Ovary (tissue), 9 donors: Measurements from ENCODE around the gene SGMS1. TPM values are rescaled to one million over a fixed set of nuclear protein-coding genes. Genes with fewer than 3 reads are reported as not detected.

ENCODE experiments used
- DNase-seq, 5 donors: peaks; one replicate each; pipeline ENCODE4 v3.0.0-alpha.2; 2019 to 2020
- H3K27ac ChIP-seq, 2 donors: fragments of 200-600 bp; one replicate each; pipeline versions ENCODE4 v1.5.1 to v1.8.0; 2019 to 2022
- H3K27me3 ChIP-seq: fragments of 200-600 bp; one replicate; pipeline ENCODE4 v1.8.0; 2022
- H3K36me3 ChIP-seq: fragments of 200-600 bp; sonication (generic); one replicate; pipeline ENCODE4 v1.5.1; 2019
- H3K4me1 ChIP-seq: one replicate; pipeline ENCODE4 v1.8.1; 2013; ENCODE audit warnings: mild to moderate bottlenecking, moderate library complexity; ENCODE audit not compliant: insufficient read depth
- H3K4me3 ChIP-seq: fragments of 200-600 bp; sonication (generic); one replicate; pipeline ENCODE4 v1.5.1; 2017
- H3K9me3 ChIP-seq, 2 donors: fragments of 200-600 bp in 1 of 2; sonication (generic) in 1 of 2; one replicate each; pipeline versions ENCODE4 v1.5.1 to v1.8.1; 2013 to 2019; ENCODE audit warnings: mild to moderate bottlenecking in 1 of 2, moderate library complexity in 1 of 2
- EP300 ChIP-seq: sonication (generic); formaldehyde crosslinking; IDR thresholded peaks from one replicate; pipeline ENCODE4 v1.6.1; 2017; ENCODE audit warnings: antibody characterized with exemption
- POLR2A ChIP-seq: fragments of 450-650 bp; IDR thresholded peaks from one replicate; pipeline ENCODE4 v1.6.1; 2017; ENCODE audit warnings: antibody characterized with exemption, mild to moderate bottlenecking, moderate library complexity
- WGBS, 3 donors: extraction: QIAGEN DNeasy Blood & Tissue Kit in 1 of 3; methylation state at CpG; one replicate each; pipeline versions ENCODE4 v1.1.5 to v1.1.7; 2013 to 2017; 5-methylcytosine and 5-hydroxymethylcytosine counted together
- intact Hi-C, 4 donors: fragments of 100-400 bp; cut with DNase I; formaldehyde crosslinking; loops; one replicate each; pipeline versions ENCODE4 v1.11.0 to v1.15.1; 2022 to 2023
- polyA plus RNA-seq, 2 donors: library from polyadenylated mRNA; stranded (reverse); fragments of 200-250 nt in 1 of 2; fragments of 350-450 nt in 1 of 2; fragmentation: Illumina TruSeq in 1 of 2; extraction: RNeasy Lipid Tissue Mini Kit (QIAGEN cat#74804) in 1 of 2; gene quantifications; one replicate each; pipeline ENCODE4 v1.2.3, GENCODE V29; 2013 to 2014
- total RNA-seq, 7 donors: library from RNA; depleted of rRNA in 2 of 7; stranded (reverse); fragments of >200 nt in 2 of 7; fragmentation: NEBNext Ultra II Directional in 3 of 7; extraction: Animal tissue kit (Norgen Biotek cat#: 25700) in 3 of 7; gene quantifications; one replicate each; pipeline versions ENCODE4 v1.1.0 to v1.2.4, GENCODE V29; 2016 to 2023
- TF ChIP-seq, protein P1 (sequence below), 3 donors: fragments of 450-650 bp in 2 of 3; fragments of 200-600 bp in 1 of 3; IDR thresholded peaks; one replicate each; pipeline versions ENCODE4 v1.5.1 to v1.8.0; 2016 to 2022; ENCODE audit warnings: antibody characterized with exemption in 3 of 3, mild to moderate bottlenecking in 1 of 3
- donor health status: DM: no; HTN: no; CAD: no; lungs with moderate emphysema.
- donor health status: DM: no; HTN: no; CAD: no.
- donor health status: Bipolar disorder and iron deficiency.
- donor health status: DM: yes; HTN: yes; CAD: no.
- donor health status: DM: no; HTN: no; CAD: no.
- donor health status: DM: yes; HTN: yes; CAD: no.

SGMS1 gene
- total and polyA plus RNA-seq, 9 donors: 15.6 to 90.0 (median 39.0) TPM

GRCh38 chr10:50398823-50399222 lies 224.9 kb downstream of the SGMS1 start:
- intact Hi-C loops: no loop called here
- Histone ChIP-seq H3K4me3 (no peak overlapping the region), H3K36me3 (no peaks in the 10 kb centered on the region), H3K27me3 (no peaks in the 10 kb centered on the region), H3K4me1 (no peaks in the 10 kb centered on the region), H3K27ac (no peak overlapping the region), H3K9me3 (no peaks in the 10 kb centered on the region)
- TF ChIP-seq POLR2A (no peak), EP300 (no peak)
- TF ChIP-seq, protein P1, sequence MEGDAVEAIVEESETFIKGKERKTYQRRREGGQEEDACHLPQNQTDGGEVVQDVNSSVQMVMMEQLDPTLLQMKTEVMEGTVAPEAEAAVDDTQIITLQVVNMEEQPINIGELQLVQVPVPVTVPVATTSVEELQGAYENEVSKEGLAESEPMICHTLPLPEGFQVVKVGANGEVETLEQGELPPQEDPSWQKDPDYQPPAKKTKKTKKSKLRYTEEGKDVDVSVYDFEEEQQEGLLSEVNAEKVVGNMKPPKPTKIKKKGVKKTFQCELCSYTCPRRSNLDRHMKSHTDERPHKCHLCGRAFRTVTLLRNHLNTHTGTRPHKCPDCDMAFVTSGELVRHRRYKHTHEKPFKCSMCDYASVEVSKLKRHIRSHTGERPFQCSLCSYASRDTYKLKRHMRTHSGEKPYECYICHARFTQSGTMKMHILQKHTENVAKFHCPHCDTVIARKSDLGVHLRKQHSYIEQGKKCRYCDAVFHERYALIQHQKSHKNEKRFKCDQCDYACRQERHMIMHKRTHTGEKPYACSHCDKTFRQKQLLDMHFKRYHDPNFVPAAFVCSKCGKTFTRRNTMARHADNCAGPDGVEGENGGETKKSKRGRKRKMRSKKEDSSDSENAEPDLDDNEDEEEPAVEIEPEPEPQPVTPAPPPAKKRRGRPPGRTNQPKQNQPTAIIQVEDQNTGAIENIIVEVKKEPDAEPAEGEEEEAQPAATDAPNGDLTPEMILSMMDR (IDR thresholded peaks at IDR 0.05): no peak
- no peak for DNase-seq
- WGBS, 3 donors: 65 to 72% (median 67%) methylated on average over 4 of the region's 4 CpGs

GRCh38 chr10:50398381-50398780 lies 225.4 kb downstream of the SGMS1 start:
- Histone ChIP-seq H3K4me1 (no peaks in the 10 kb centered on the region), H3K4me3 (no peak overlapping the region), H3K27me3 (no peaks in the 10 kb centered on the region), H3K36me3 (no peaks in the 10 kb centered on the region), H3K27ac (no peak overlapping the region), H3K9me3 (no peaks in the 10 kb centered on the region)
- DNase-seq: no peak
- intact Hi-C loops: no loop called here
- TF ChIP-seq, protein P1 (IDR thresholded peaks at IDR 0.05): no peak
- no peak for TF ChIP-seq POLR2A
- no peak for TF ChIP-seq EP300
- 48 to 62% (median 53%) methylated on average over 2 of the region's 2 CpGs for WGBS, 3 donors

GRCh38 chr10:50397312-50398140 lies 226.2 kb downstream of the SGMS1 start:
- Histone ChIP-seq H3K27ac (no peak overlapping the region), H3K9me3 (no peaks in the 10 kb centered on the region), H3K36me3 (no peaks in the 10 kb centered on the region), H3K27me3 (no peaks in the 10 kb centered on the region), H3K4me3 (no peak overlapping the region), H3K4me1 (no peaks in the 10 kb centered on the region)
- intact Hi-C loops: no loop called here
- no peak for TF ChIP-seq EP300
- TF ChIP-seq, protein P1 (IDR thresholded peaks at IDR 0.05): no peak
- TF ChIP-seq POLR2A: no peak
- DNase-seq: no peak
- 51 to 69% (median 67%) methylated on average over 8 of the region's 8 CpGs for WGBS, 3 donors

- WGBS, 3 donors: 75 to 89% (median 83%) methylated on average over 7 of the region's 7 CpGs
- no peaks in the 10 kb centered on the region for H3K4me1 ChIP-seq
Observed at GRCh38 chr10:50396491-50397311, 227.1 kb downstream of the SGMS1 start.

More at GRCh38 chr10:50396491-50397311, 227.1 kb downstream of the SGMS1 start:
- Histone ChIP-seq H3K4me3 (no peak overlapping the region), H3K36me3 (no peaks in the 10 kb centered on the region), H3K27ac (no peak overlapping the region), H3K9me3 (no peaks in the 10 kb centered on the region), H3K27me3 (no peaks in the 10 kb centered on the region)
- TF ChIP-seq, protein P1 (IDR thresholded peaks at IDR 0.05): no peak
- no peak for TF ChIP-seq POLR2A
- intact Hi-C loops: no loop called here
- no peak for DNase-seq
